GM23338 (cell line): ENCODE measurements around the gene SCFD2. TPM values are rescaled to one million over a fixed set of nuclear protein-coding genes. Genes with fewer than 3 reads are reported as not detected.

Experiments used
- ATAC-seq: fragments of 200-7000 bp; cut with Tn5 transposase; 3 replicates; pipeline ENCODE4 v1.9.1; 2020
- DNase-seq: peaks from one replicate; pipeline ENCODE4 v3.0.0-alpha.2; 2015; ENCODE audit warnings: low spot score
- H2AFZ ChIP-seq: fragments of 200-600 bp; sonication (generic); 2 replicates; pipeline ENCODE4 v1.8.0; 2016; ENCODE audit warnings: antibody characterized with exemption, mild to moderate bottlenecking, moderate library complexity
- H3F3A ChIP-seq: fragments of 200-600 bp; sonication (generic); replicated peaks from 2 replicates; pipeline ENCODE4 v1.8.0; 2017; ENCODE audit warnings: antibody characterized with exemption, mixed run types, low read depth
- H3K27ac ChIP-seq: fragments of 200-600 bp; sonication (generic); 2 replicates; pipeline ENCODE4 v1.6.1; 2016; ENCODE audit warnings: low read depth
- H3K27me3 ChIP-seq: fragments of 200-600 bp; sonication (generic); 2 replicates; pipeline ENCODE4 v1.8.0; 2016; ENCODE audit warnings: mild to moderate bottlenecking, mixed run types, moderate library complexity; ENCODE audit not compliant: insufficient read depth
- H3K36me3 ChIP-seq: fragments of 200-600 bp; sonication (generic); 2 replicates; pipeline ENCODE4 v1.8.0; 2016; ENCODE audit warnings: mild to moderate bottlenecking; ENCODE audit not compliant: insufficient read depth
- H3K4me1 ChIP-seq: fragments of 200-600 bp; sonication (generic); 2 replicates; pipeline ENCODE4 v1.8.0; 2016; ENCODE audit warnings: mild to moderate bottlenecking, moderate library complexity; ENCODE audit not compliant: insufficient read depth
- H3K4me2 ChIP-seq: fragments of 200-600 bp; sonication (generic); 2 replicates; pipeline ENCODE4 v1.7.1; 2017; ENCODE audit warnings: mixed run types
- H3K4me3 ChIP-seq: fragments of 200-600 bp; sonication (generic); 2 replicates; pipeline ENCODE4 v1.6.1; 2016; ENCODE audit warnings: mixed run types
- H3K79me2 ChIP-seq: fragments of 200-600 bp; sonication (generic); replicated peaks from 2 replicates; pipeline ENCODE4 v1.8.0; 2017; ENCODE audit warnings: mild to moderate bottlenecking; ENCODE audit not compliant: insufficient read depth
- H3K9me2 ChIP-seq: fragments of 200-600 bp; sonication (generic); 2 replicates; pipeline ENCODE4 v1.8.0; 2017; ENCODE audit not compliant: insufficient read depth
- H4K20me1 ChIP-seq: fragments of 200-600 bp; sonication (generic); replicated peaks from 2 replicates; pipeline ENCODE4 v1.8.0; 2017; ENCODE audit warnings: mild to moderate bottlenecking; ENCODE audit not compliant: insufficient read depth
- H3K27ac Mint-ChIP-seq: 2 replicates; pipeline ENCODE4 v1.8.0; 2020; ENCODE audit warnings: inconsistent platforms, mild to moderate bottlenecking, moderate library complexity, mixed read lengths
- H3K27me3 Mint-ChIP-seq: 3 replicates; pipeline ENCODE4 v1.8.0; 2022; ENCODE audit warnings: low read depth, mild to moderate bottlenecking, moderate library complexity, mixed read lengths, inconsistent platforms; ENCODE audit not compliant: insufficient read depth, poor library complexity
- H3K36me3 Mint-ChIP-seq: 3 replicates; pipeline ENCODE4 v1.8.0; 2021; ENCODE audit warnings: low read depth, mild to moderate bottlenecking, inconsistent platforms, moderate library complexity, mixed read lengths
- H3K4me1 Mint-ChIP-seq: 3 replicates; pipeline ENCODE4 v1.8.0; 2020; ENCODE audit warnings: mild to moderate bottlenecking, inconsistent platforms, mixed read lengths
- H3K4me3 Mint-ChIP-seq: 3 replicates; pipeline ENCODE4 v1.8.0; 2021; ENCODE audit warnings: moderate library complexity, mild to moderate bottlenecking, inconsistent platforms, mixed read lengths
- H3K9me3 Mint-ChIP-seq: 3 replicates; pipeline ENCODE4 v1.8.0; 2020; ENCODE audit warnings: moderate library complexity, mild to moderate bottlenecking, inconsistent platforms, mixed read lengths
- CREB1 ChIP-seq: fragments of 250-450 bp; sonication (Bioruptor Pico); IDR thresholded peaks from 2 replicates; pipeline ENCODE4 v1.5.0; 2020; ENCODE audit warnings: low read depth, mild to moderate bottlenecking, moderate library complexity
- CTCF ChIP-seq, 2 experiments: fragments of 200-600 bp in 1 of 2; sonication (generic) in 1 of 2; conservative IDR thresholded peaks; 2 replicates each; pipeline versions ENCODE4 v1.5.1 to v1.6.1; 2016 to 2017; ENCODE audit warnings: antibody characterized with exemption in 2 of 2, low read depth in 2 of 2, mild to moderate bottlenecking in 2 of 2, moderate library complexity in 1 of 2
- EZH2 ChIP-seq: fragments of 200-600 bp; sonication (generic); IDR thresholded peaks from one replicate; pipeline ENCODE4 v1.8.0; 2017; ENCODE audit warnings: antibody characterized with exemption, mild to moderate bottlenecking, low read depth; ENCODE audit not compliant: unreplicated experiment
- EZH2phosphoT487 ChIP-seq: fragments of 200-600 bp; sonication (generic); IDR thresholded peaks from one replicate; pipeline ENCODE4 v1.8.1; 2018; ENCODE audit warnings: antibody characterized with exemption; ENCODE audit not compliant: unreplicated experiment
- JUNB ChIP-seq: IDR thresholded peaks from one replicate; pipeline ENCODE4 v1.6.1; 2016; ENCODE audit warnings: antibody characterized with exemption; ENCODE audit not compliant: unreplicated experiment
- NANOG ChIP-seq: IDR thresholded peaks from 2 replicates; pipeline ENCODE4 v1.6.1; 2016; ENCODE audit warnings: antibody characterized with exemption, borderline replicate concordance
- POLR2AphosphoS5 ChIP-seq: IDR thresholded peaks from 2 replicates; pipeline ENCODE4 v1.6.1; 2016; ENCODE audit warnings: antibody characterized with exemption, low read depth
- STAT1 ChIP-seq: IDR thresholded peaks from one replicate; pipeline ENCODE4 v1.6.1; 2016; ENCODE audit warnings: antibody characterized with exemption; ENCODE audit not compliant: unreplicated experiment
- ZNF331 ChIP-seq: fragments of 250-450 bp; sonication (Bioruptor Pico); IDR thresholded peaks from 2 replicates; pipeline ENCODE4 v1.5.0; 2020; ENCODE audit warnings: low read depth, mild to moderate bottlenecking, moderate library complexity
- polyA plus RNA-seq: library from polyadenylated mRNA; unstranded; fragments of >200 nt; fragmentation: Nextera tagmentation; extraction: Ambion mirVana; gene quantifications from 2 replicates; pipeline ENCODE4 v1.2.1, GENCODE V29; 2016
- total RNA-seq: library from RNA; depleted of rRNA; stranded (reverse); fragments of >200 nt; shearing (Covaris generic); gene quantifications from 2 replicates; pipeline ENCODE4 v1.2.3, GENCODE V29; 2014
- TF ChIP-seq, protein P1 (sequence below): IDR thresholded peaks from 2 replicates; pipeline ENCODE4 v1.6.1; 2016; ENCODE audit warnings: antibody characterized with exemption
- TF ChIP-seq, protein P2 (sequence below): IDR thresholded peaks from one replicate; pipeline ENCODE4 v1.6.1; 2018; ENCODE audit warnings: antibody characterized with exemption; ENCODE audit not compliant: unreplicated experiment
- TF ChIP-seq, protein P3 (sequence below): fragments of 250-450 bp; sonication (Bioruptor Pico); IDR thresholded peaks from 2 replicates; pipeline ENCODE4 v1.5.0; 2020; ENCODE audit warnings: mild to moderate bottlenecking, moderate library complexity

Gene SCFD2
- total and polyA plus RNA-seq, 2 experiments from 2014 or later: 5.7 to 17.5 TPM

GRCh38 chr4:52991472-52991871 is 374.4 kb downstream of the SCFD2 start (continued):
- TF ChIP-seq, protein P1, sequence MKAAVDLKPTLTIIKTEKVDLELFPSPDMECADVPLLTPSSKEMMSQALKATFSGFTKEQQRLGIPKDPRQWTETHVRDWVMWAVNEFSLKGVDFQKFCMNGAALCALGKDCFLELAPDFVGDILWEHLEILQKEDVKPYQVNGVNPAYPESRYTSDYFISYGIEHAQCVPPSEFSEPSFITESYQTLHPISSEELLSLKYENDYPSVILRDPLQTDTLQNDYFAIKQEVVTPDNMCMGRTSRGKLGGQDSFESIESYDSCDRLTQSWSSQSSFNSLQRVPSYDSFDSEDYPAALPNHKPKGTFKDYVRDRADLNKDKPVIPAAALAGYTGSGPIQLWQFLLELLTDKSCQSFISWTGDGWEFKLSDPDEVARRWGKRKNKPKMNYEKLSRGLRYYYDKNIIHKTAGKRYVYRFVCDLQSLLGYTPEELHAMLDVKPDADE: no peak
- no peak for TF ChIP-seq EZH2
- no peak for TF ChIP-seq STAT1
- no peak for TF ChIP-seq POLR2AphosphoS5
- TF ChIP-seq NANOG: no peak
- TF ChIP-seq, protein P2, sequence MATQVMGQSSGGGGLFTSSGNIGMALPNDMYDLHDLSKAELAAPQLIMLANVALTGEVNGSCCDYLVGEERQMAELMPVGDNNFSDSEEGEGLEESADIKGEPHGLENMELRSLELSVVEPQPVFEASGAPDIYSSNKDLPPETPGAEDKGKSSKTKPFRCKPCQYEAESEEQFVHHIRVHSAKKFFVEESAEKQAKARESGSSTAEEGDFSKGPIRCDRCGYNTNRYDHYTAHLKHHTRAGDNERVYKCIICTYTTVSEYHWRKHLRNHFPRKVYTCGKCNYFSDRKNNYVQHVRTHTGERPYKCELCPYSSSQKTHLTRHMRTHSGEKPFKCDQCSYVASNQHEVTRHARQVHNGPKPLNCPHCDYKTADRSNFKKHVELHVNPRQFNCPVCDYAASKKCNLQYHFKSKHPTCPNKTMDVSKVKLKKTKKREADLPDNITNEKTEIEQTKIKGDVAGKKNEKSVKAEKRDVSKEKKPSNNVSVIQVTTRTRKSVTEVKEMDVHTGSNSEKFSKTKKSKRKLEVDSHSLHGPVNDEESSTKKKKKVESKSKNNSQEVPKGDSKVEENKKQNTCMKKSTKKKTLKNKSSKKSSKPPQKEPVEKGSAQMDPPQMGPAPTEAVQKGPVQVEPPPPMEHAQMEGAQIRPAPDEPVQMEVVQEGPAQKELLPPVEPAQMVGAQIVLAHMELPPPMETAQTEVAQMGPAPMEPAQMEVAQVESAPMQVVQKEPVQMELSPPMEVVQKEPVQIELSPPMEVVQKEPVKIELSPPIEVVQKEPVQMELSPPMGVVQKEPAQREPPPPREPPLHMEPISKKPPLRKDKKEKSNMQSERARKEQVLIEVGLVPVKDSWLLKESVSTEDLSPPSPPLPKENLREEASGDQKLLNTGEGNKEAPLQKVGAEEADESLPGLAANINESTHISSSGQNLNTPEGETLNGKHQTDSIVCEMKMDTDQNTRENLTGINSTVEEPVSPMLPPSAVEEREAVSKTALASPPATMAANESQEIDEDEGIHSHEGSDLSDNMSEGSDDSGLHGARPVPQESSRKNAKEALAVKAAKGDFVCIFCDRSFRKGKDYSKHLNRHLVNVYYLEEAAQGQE: no peak
- TF ChIP-seq CREB1 (CRISPR knock-in tag): no peak
- no peak for TF ChIP-seq JUNB
- TF ChIP-seq CTCF (conservative IDR thresholded peaks at IDR 0.05; ENCODE audit: low read depth in 2 of 2): no peak

DNA sequence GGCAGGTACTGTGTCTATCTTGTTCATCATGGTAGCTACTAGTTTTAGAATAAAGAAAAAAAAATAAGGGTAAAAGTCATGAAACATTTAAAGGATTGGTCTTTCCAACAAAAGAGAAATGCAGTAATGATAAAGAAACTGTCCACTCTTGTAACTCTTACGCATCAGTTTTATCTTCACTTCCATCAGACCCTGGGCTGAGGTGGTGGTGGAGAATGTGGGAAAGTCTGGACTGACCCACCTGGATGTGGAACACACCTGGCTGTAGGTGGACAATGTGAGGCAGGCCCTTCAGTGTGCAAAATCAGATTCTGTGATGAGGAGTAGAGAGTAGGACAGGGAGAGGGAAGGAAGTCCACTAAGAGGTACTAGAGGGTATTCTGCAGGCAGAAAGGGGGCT is 375.2 kb downstream of the SCFD2 start:
- no peaks in the 10 kb centered on the region for H3K79me2 ChIP-seq
- H3K27ac ChIP-seq: no peak overlapping the region
- Mint-ChIP-seq H3K9me3 (peaks cover 38% of the 10 kb centered on the region), H3K27ac (no peak overlapping the region), H3K4me3 (no peak overlapping the region), H3K27me3 (no peaks in the 10 kb centered on the region), H3K36me3 (peaks cover 27% of the 10 kb centered on the region), H3K4me1 (no peaks in the 10 kb centered on the region; the same call in 2 of the 3 replicates)
- H3K27me3 ChIP-seq: no peaks in the 10 kb centered on the region
- no peaks in the 10 kb centered on the region for H3K9me2 ChIP-seq
- no peaks in the 10 kb centered on the region for H4K20me1 ChIP-seq
- no peaks in the 10 kb centered on the region for H3F3A ChIP-seq
- no peaks in the 10 kb centered on the region for H3K36me3 ChIP-seq
- ATAC-seq (no peak), DNase-seq (no peak)
- no peak overlapping the region for H2AFZ ChIP-seq
- no peaks in the 10 kb centered on the region for H3K4me1 ChIP-seq
- H3K4me3 ChIP-seq: no peak overlapping the region
- no peak overlapping the region for H3K4me2 ChIP-seq
- TF ChIP-seq, protein P1: no peak
- TF ChIP-seq ZNF331 (no peak), POLR2AphosphoS5 (no peak), EZH2phosphoT487 (no peak), STAT1 (no peak)
- TF ChIP-seq, protein P3, sequence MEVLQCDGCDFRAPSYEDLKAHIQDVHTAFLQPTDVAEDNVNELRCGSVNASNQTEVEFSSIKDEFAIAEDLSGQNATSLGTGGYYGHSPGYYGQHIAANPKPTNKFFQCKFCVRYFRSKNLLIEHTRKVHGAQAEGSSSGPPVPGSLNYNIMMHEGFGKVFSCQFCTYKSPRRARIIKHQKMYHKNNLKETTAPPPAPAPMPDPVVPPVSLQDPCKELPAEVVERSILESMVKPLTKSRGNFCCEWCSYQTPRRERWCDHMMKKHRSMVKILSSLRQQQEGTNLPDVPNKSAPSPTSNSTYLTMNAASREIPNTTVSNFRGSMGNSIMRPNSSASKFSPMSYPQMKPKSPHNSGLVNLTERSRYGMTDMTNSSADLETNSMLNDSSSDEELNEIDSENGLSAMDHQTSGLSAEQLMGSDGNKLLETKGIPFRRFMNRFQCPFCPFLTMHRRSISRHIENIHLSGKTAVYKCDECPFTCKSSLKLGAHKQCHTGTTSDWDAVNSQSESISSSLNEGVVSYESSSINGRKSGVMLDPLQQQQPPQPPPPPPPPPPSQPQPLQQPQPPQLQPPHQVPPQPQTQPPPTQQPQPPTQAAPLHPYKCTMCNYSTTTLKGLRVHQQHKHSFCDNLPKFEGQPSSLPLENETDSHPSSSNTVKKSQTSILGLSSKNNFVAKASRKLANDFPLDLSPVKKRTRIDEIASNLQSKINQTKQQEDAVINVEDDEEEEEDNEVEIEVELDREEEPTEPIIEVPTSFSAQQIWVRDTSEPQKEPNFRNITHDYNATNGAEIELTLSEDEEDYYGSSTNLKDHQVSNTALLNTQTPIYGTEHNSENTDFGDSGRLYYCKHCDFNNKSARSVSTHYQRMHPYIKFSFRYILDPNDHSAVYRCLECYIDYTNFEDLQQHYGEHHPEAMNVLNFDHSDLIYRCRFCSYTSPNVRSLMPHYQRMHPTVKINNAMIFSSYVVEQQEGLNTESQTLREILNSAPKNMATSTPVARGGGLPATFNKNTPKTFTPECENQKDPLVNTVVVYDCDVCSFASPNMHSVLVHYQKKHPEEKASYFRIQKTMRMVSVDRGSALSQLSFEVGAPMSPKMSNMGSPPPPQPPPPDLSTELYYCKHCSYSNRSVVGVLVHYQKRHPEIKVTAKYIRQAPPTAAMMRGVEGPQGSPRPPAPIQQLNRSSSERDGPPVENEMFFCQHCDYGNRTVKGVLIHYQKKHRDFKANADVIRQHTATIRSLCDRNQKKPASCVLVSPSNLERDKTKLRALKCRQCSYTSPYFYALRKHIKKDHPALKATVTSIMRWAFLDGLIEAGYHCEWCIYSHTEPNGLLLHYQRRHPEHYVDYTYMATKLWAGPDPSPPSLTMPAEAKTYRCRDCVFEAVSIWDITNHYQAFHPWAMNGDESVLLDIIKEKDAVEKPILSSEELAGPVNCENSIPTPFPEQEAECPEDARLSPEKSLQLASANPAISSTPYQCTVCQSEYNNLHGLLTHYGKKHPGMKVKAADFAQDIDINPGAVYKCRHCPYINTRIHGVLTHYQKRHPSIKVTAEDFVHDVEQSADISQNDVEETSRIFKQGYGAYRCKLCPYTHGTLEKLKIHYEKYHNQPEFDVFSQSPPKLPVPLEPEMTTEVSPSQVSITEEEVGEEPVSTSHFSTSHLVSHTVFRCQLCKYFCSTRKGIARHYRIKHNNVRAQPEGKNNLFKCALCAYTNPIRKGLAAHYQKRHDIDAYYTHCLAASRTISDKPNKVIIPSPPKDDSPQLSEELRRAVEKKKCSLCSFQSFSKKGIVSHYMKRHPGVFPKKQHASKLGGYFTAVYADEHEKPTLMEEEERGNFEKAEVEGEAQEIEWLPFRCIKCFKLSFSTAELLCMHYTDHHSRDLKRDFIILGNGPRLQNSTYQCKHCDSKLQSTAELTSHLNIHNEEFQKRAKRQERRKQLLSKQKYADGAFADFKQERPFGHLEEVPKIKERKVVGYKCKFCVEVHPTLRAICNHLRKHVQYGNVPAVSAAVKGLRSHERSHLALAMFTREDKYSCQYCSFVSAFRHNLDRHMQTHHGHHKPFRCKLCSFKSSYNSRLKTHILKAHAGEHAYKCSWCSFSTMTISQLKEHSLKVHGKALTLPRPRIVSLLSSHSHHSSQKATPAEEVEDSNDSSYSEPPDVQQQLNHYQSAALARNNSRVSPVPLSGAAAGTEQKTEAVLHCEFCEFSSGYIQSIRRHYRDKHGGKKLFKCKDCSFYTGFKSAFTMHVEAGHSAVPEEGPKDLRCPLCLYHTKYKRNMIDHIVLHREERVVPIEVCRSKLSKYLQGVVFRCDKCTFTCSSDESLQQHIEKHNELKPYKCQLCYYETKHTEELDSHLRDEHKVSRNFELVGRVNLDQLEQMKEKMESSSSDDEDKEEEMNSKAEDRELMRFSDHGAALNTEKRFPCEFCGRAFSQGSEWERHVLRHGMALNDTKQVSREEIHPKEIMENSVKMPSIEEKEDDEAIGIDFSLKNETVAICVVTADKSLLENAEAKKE (CRISPR knock-in tag): no peak
